GM12864 (cell line): ENCODE data around the gene YPEL2.

Experiments used
- DNase-seq: peaks from one replicate; pipeline ENCODE4 v3.0.0-alpha.2; 2011; ENCODE audit warnings: low read depth
- H3K4me3 ChIP-seq: 2 replicates; pipeline ENCODE4 v1.5.1; 2011; ENCODE audit warnings: mild to moderate bottlenecking, low read depth, low read length, control low read depth
- CTCF ChIP-seq: IDR thresholded peaks from 2 replicates; pipeline ENCODE4 v1.5.1; 2011; ENCODE audit warnings: low read depth, mild to moderate bottlenecking, moderate library complexity, low read length, control low read depth, inconsistent platforms; ENCODE audit errors: missing control alignments

Gene YPEL2

DNA sequence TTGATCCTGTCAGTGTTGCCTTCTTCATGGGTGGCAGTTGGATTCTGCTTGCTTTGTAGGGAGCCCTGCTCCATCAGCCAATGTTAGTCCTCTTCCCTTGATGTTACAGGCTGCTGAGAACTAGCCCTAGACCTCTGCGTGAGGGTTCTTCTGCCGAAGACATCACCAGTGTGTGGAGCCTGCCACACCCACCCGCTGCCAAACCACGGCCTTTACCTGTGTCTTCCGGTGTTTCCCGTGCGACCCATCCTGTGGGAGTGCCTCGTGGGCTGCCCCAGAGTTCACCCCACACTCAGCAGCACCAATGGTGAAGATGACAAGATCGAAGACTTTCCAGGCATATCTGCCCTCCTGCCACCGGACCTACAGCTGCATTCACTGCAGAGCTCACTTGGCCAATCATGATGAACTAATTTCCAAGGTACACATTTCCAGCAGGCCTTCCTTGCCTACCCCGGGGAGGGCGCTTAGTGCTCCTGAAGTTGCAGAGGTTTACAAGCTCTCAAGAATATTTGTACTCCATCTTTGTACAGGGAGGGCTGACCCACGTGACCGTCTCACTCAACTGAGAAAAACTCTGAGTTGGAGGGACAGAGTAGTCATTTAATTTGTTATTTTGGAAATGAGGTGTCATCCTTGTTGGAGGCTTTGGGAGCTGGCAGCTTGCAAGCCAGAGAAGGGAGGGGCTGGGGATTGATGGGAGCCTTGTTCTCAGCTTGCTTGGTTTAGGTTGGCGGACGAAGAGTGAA is 21.8 kb downstream of the YPEL2 start:
- TF ChIP-seq CTCF: no peak
- no peak overlapping the region for H3K4me3 ChIP-seq
- DNase-seq: no peak

GRCh38 chr17:59353936-59354755 is 22.7 kb downstream of the YPEL2 start:
- DNase-seq: no peak
- no peak overlapping the region for H3K4me3 ChIP-seq
- no peak for TF ChIP-seq CTCF

GRCh38 chr17:59355030-59355701 is 23.7 kb downstream of the YPEL2 start:
- TF ChIP-seq CTCF: no peak
- DNase-seq: no peak
- no peak overlapping the region for H3K4me3 ChIP-seq

DNA sequence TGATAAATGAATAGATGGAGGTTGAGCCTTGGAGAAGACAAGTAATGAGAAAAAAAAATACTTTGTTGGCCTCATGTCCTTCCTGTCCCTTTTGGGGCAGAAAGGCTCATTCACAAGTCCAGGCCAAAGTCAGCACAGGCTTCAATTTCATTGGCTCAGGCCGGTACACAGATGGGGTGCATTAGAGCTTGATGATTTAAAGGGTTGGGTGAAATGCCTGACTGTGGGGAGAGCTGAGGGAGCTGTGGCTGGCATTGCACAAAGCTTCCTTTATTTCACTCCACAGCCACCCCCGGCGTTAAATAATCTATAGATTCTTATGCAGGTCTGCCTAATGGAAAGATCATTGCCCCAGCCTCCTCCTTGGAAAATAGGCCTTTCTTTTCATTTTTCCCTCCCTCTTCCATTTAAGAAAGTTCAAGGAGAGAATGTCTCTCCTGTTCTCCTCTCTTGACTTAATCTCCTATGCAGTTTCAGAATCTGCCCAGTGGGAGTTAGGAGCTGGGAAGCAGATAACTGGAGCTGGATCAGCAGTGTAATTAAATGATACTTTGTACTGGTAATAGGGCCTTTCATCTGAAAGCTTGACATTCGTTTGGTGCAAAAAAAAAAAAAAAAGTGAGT is 24.4 kb downstream of the YPEL2 start:
- H3K4me3 ChIP-seq: no peak overlapping the region
- DNase-seq: no peak
- no peak for TF ChIP-seq CTCF

- no peak for DNase-seq
- TF ChIP-seq CTCF: no peak
- no peak overlapping the region for H3K4me3 ChIP-seq
Observed at GRCh38 chr17:59356543-59357218, 25.2 kb downstream of the YPEL2 start.

DNA sequence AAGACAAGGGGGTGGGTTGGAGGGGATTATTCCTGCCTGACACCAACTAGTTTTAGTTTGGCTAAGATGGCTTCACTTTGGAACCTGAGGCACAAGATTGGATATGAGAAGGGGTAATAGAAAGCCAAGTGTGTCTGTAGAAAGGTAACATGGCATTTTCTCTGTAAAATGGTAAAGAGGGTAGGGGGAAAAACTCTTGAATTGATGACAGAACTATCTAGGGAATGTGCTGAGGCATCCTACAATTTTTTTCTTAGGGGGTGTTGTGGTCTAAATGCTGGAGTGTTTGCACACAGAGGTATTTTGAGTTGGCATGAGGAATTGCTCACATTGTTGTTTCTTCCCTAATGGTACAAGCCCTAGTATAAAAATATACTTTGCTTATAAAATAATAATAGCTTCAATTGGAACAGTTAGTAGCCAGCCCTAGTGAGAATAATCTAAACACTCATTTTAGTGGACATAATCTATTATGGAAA is 25.8 kb downstream of the YPEL2 start:
- DNase-seq: no peak
- TF ChIP-seq CTCF: no peak
- no peak overlapping the region for H3K4me3 ChIP-seq
